NCI-H1417 treated with DMSO at 0.1 percent for 48 hours (cell line): ENCODE measurements around the gene FCN2.

ENCODE experiments used
- DNase-seq: peaks from one replicate; lab custom pipeline; 2025; lab: John Stamatoyannopoulos, UW

Gene FCN2

GRCh38 chr9:134888603-134889190, 8.1 kb downstream of the FCN2 start:
- no peak for DNase-seq

GRCh38 chr9:134889386-134890154, 9.0 kb downstream of the FCN2 start:
- DNase-seq: no peak

GRCh38 chr9:134890155-134890495, 9.5 kb downstream of the FCN2 start:
- DNase-seq: no peak

GRCh38 chr9:134891053-134891452, 10.4 kb downstream of the FCN2 start:
- no peak for DNase-seq

- DNase-seq: no peak
Observed at GRCh38 chr9:134891713-134892112, 11.1 kb downstream of the FCN2 start.

GRCh38 chr9:134892221-134892620, 11.6 kb downstream of the FCN2 start:
- DNase-seq: no peak

GRCh38 chr9:134892820-134893420, 12.3 kb downstream of the FCN2 start:
- DNase-seq: no peak

- DNase-seq: no peak
Observed at GRCh38 chr9:134894136-134894860, 13.7 kb downstream of the FCN2 start.

- no peak for DNase-seq
Observed at GRCh38 chr9:134895097-134895496, 14.5 kb downstream of the FCN2 start.

GRCh38 chr9:134895567-134895907, 14.9 kb downstream of the FCN2 start:
- no peak for DNase-seq

GRCh38 chr9:134895908-134896833, 15.6 kb downstream of the FCN2 start:
- no peak for DNase-seq

GRCh38 chr9:134896834-134897583, 16.4 kb downstream of the FCN2 start:
- DNase-seq: no peak

GRCh38 chr9:134897584-134898170, 17.1 kb downstream of the FCN2 start:
- DNase-seq: no peak

GRCh38 chr9:134898319-134898718, 17.7 kb downstream of the FCN2 start:
- DNase-seq: no peak

- DNase-seq: no peak
Observed at GRCh38 chr9:134899168-134899567, 18.6 kb downstream of the FCN2 start.

- DNase-seq: no peak
Observed at GRCh38 chr9:134899818-134900217, 19.2 kb downstream of the FCN2 start.

GRCh38 chr9:134902936-134903335, 22.3 kb downstream of the FCN2 start:
- no peak for DNase-seq

GRCh38 chr9:134908524-134909309, 28.1 kb downstream of the FCN2 start:
- no peak for DNase-seq

- DNase-seq: no peak
Observed at GRCh38 chr9:134909511-134910481, 29.2 kb downstream of the FCN2 start.
